ENCODE measurements around the gene ZNF444.
"Not testable (repeated sequence)": the region's sequence is repeated elsewhere in the genome, so short reads cannot be mapped to it uniquely, and the experiment has no call there.

ZNF444 gene

GRCh38 chr19:56177564-56178243 is 36.6 kb downstream of the ZNF444 start:
- DNase-seq (ENCODE audit: low spot score) = no peak

DNA sequence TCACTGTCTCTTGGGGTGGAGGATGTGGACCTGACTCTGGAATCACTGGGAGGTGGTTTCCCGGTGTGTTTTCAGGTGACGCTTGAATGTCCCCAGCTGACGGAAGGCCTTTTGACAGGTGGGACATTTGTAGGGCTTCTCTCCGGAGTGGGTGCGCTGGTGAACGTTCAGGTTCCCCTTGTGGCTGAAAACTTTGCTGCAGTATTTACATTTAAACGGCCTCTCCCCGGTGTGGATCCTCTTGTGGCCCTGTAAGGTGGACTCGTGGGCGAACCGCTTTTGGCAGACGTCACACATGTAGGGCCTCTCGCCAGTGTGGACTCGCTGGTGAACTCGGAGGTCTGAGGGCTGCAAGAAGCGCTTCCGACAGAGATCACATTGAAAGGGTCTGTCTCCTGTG is 48.7 kb downstream of the ZNF444 start:
- DNase-seq (ENCODE audit: low spot score) = no peak

GRCh38 chr19:56191115-56191514 is 50.0 kb downstream of the ZNF444 start:
- DNase-seq (ENCODE audit: low spot score) = no peak

DNA sequence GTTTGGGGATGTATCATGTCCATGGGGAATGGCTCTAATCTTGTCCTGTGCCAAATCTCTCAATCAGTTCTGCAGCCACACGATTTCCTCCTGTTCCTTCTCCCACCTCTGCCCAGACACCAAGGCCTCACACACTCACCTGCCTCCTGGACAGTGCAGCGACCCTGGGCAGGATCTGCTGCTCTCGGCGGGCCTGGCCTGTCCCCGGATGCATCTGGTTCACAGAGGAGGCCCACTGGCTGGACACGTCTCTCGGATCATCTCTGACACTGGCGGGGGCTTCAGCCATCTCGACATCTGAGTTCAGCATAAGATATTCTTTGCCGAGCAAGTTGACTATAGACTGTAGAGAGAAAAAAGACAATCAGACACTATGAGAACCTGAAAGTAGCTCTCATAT is 50.6 kb downstream of the ZNF444 start:
- no peak for DNase-seq (ENCODE audit: low spot score)

DNA sequence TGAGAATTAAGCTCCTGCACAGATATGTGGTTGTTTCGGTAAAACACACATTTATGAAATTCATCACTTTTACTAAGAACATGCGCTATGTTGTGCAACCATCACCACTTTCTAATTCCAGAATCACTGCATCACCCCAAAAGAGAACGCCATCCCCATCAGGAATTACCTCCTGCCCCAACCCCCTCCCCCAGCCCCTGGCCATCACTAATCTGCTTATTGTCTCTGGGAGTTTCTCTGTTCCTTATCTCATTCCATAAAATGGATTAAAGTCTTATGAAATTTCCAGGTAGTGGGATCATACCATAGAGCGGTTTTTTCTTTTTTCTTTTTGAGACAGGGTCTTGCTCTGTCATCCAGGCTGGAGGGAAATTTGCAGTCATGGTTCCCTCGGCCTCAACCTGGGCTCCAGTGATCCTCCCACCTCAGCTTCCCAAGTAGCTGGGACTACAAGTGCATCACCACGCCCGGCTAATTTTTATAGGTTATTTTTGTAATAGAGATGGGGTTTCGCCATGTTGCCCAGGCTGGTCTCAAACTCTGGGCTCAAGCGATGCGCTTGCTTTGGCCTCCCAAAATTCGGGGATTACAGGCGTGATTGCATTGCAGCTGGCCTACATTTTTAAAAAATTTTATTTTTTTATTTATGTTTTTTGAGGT is 53.0 kb downstream of the ZNF444 start:
- DNase-seq (ENCODE audit: low spot score) = no peak

DNA sequence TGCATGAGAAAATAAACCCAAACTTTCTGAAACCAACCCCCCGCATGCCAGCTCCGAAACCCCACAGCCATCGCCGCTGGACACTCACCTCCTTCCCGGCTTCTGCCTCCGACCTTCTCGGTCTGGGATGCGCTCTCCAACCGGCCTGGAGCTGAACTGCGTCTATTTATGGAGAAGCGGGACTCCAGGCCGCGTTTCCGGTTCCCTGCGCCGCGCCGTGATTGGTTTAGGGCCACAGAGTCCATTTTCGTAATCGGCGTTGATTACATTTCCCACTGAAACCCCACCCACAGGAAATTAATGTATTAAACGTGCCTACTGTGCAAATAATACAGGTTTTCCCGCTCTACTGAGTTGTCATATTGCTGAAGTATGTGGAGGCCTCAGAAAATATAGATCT is 56.6 kb downstream of the ZNF444 start, which contains the start of gene ZSCAN5B:
TSS of gene ZSCAN5B (minus strand) at position 138 of the 400 bp plus-strand sequence. CDS start 4,731 bp downstream, outside the sequence.
- not testable (repeated sequence) for DNase-seq (ENCODE audit: low spot score)

DNA sequence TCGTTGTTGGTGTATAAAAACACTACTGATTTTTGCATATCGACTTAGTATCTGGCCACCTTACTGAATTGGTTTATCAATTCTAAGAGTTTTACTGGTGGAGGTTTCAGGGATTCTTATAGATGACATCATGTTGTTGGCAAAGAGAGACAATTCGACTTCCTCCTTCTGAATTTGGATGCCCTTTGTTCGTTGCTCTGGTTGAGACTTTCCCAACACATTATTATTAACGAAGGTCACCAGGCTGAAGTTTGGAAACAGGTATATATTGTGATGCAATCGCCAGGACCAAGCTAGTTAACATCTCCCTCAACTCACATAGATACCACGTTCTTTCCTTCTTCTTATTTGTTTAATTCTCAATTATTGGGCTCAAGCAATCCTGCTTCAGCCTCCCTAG is 58.6 kb downstream of the ZNF444 start:
- no peak for DNase-seq (ENCODE audit: low spot score)

- no peak for DNase-seq (ENCODE audit: low spot score)
Measured at GRCh38 chr19:56201973-56202372, 60.9 kb downstream of the ZNF444 start, which contains the start of gene ZSCAN5C. ZSCAN5C (plus strand) TSS chr19:56202273; CDS start chr19:56205914, 3,641 bp downstream.

- not testable (repeated sequence) for DNase-seq (ENCODE audit: low spot score)
Measured at GRCh38 chr19:56207581-56207980, 66.5 kb downstream of the ZNF444 start.

DNA sequence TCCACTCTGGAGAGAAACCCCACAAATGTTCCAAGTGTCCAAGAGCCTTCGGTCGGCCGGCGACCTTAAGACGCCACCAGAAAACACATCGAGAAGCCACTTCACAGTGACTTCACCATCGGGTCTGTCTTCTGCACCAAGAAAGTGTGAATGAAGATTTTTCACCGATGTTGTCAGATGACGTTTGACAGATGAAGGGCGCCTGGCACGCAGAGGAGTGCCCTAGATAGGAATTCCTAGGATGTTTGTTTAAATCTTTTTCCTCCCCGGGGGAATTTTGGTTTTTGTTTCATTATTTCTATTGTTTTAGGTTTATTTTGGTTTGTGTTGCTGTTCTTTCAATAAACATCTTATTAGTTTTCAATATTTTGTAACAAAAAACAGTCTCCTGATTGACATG is 68.0 kb downstream of the ZNF444 start:
- no peak for DNase-seq (ENCODE audit: low spot score)

- DNase-seq (ENCODE audit: low spot score) = not testable (repeated sequence)
Measured at GRCh38 chr19:56210036-56210435, 68.9 kb downstream of the ZNF444 start.
